WTC11 (cell line): ENCODE measurements around the gene SPAG9. TPM values are rescaled to one million over a fixed set of nuclear protein-coding genes. Genes with fewer than 3 reads are reported as not detected.

Experiments
- ATAC-seq: fragments of 200-7000 bp; cut with Tn5 transposase; 2 replicates; pipeline ENCODE4 v1.10.0; 2021; ENCODE audit warnings: mild to moderate bottlenecking, moderate library complexity
- CTCF ChIA-PET: fragments of 300-600 bp; sonication (Branson Sonifier 250); formaldehyde crosslinking; loops from one replicate; lab custom pipeline; 2021; ENCODE audit warnings: antibody characterized with exemption; lab: Charles Lee
- POLR2A ChIA-PET: fragments of 350-600 bp; sonication (Branson Sonifier 250); formaldehyde crosslinking; loops from one replicate; lab custom pipeline; 2021; ENCODE audit warnings: antibody characterized with exemption; lab: Charles Lee
- DNase-seq: peaks from one replicate; pipeline ENCODE4 v3.0.0; 2021; ENCODE audit warnings: low spot score
- H3K27ac Mint-ChIP-seq: 2 replicates; pipeline ENCODE4 v1.8.0; 2021; ENCODE audit warnings: mixed read lengths
- H3K27me3 Mint-ChIP-seq: 2 replicates; pipeline ENCODE4 v1.8.0; 2021; ENCODE audit warnings: low read depth, mild to moderate bottlenecking, moderate library complexity, mixed read lengths
- H3K36me3 Mint-ChIP-seq: 2 replicates; pipeline ENCODE4 v1.8.0; 2021; ENCODE audit warnings: mixed read lengths
- H3K4me1 Mint-ChIP-seq: 2 replicates; pipeline ENCODE4 v1.8.0; 2022; ENCODE audit warnings: mixed read lengths
- H3K4me3 Mint-ChIP-seq: 2 replicates; pipeline ENCODE4 v1.8.0; 2021; ENCODE audit warnings: mild to moderate bottlenecking, moderate library complexity, mixed read lengths
- H3K9me3 Mint-ChIP-seq: 2 replicates; pipeline ENCODE4 v1.8.0; 2021; ENCODE audit warnings: mixed read lengths
- ARID4B ChIP-seq: sonication (generic); formaldehyde crosslinking; IDR thresholded peaks from 2 replicates; pipeline ENCODE4 v1.8.0; 2023; ENCODE audit warnings: missing genetic modification reagents, mild to moderate bottlenecking, borderline replicate concordance
- CDX4 ChIP-seq: fragments of 250-450 bp; sonication (Bioruptor Pico); IDR thresholded peaks from 2 replicates; pipeline ENCODE4 v1.9.0; 2021; ENCODE audit warnings: moderate library complexity, mild to moderate bottlenecking, inconsistent platforms, borderline replicate concordance
- ESRRA ChIP-seq: sonication (generic); formaldehyde crosslinking; IDR thresholded peaks from 2 replicates; pipeline ENCODE4 v1.8.1; 2022; ENCODE audit warnings: mild to moderate bottlenecking, missing genetic modification reagents, borderline replicate concordance
- FOXJ3 ChIP-seq: sonication (generic); formaldehyde crosslinking; IDR thresholded peaks from 2 replicates; pipeline ENCODE4 v1.9.0; 2021; ENCODE audit warnings: missing genetic modification reagents, mild to moderate bottlenecking, borderline replicate concordance
- HMGA2 ChIP-seq: fragments of 250-450 bp; sonication (Bioruptor Pico); IDR thresholded peaks from 2 replicates; pipeline ENCODE4 v1.4.0; 2021; ENCODE audit warnings: mild to moderate bottlenecking, moderate library complexity
- IRF1 ChIP-seq: sonication (generic); formaldehyde crosslinking; IDR thresholded peaks from 2 replicates; pipeline ENCODE4 v1.8.0; 2023; ENCODE audit warnings: missing genetic modification reagents
- MYBL2 ChIP-seq: sonication (generic); formaldehyde crosslinking; IDR thresholded peaks from 2 replicates; pipeline ENCODE4 v1.8.1; 2023; ENCODE audit warnings: mild to moderate bottlenecking, moderate library complexity, missing genetic modification reagents
- NR2C2 ChIP-seq: sonication (generic); formaldehyde crosslinking; IDR thresholded peaks from 2 replicates; pipeline ENCODE4 v1.8.0; 2022; ENCODE audit warnings: mild to moderate bottlenecking, missing genetic modification reagents
- OVOL2 ChIP-seq: fragments of 250-450 bp; sonication (Bioruptor Pico); IDR thresholded peaks from 2 replicates; pipeline ENCODE4 v1.9.0; 2021; ENCODE audit warnings: mild to moderate bottlenecking, borderline replicate concordance
- RORB ChIP-seq: fragments of 250-450 bp; sonication (Bioruptor Pico); IDR thresholded peaks from 2 replicates; pipeline ENCODE4 v1.9.0; 2021; ENCODE audit warnings: mild to moderate bottlenecking
- SMAD4 ChIP-seq: sonication (generic); formaldehyde crosslinking; IDR thresholded peaks from 2 replicates; pipeline ENCODE4 v1.8.0; 2022; ENCODE audit warnings: mild to moderate bottlenecking, missing genetic modification reagents
- USF1 ChIP-seq: sonication (generic); formaldehyde crosslinking; IDR thresholded peaks from 2 replicates; pipeline ENCODE4 v1.8.0; 2022; ENCODE audit warnings: mild to moderate bottlenecking, missing genetic modification reagents
- ZNF416 ChIP-seq: fragments of 250-450 bp; sonication (Bioruptor Pico); IDR thresholded peaks from 2 replicates; pipeline ENCODE4 v1.9.0; 2021; ENCODE audit warnings: mild to moderate bottlenecking, inconsistent platforms
- ZNF532 ChIP-seq: fragments of 250-450 bp; sonication (Bioruptor Pico); IDR thresholded peaks from 2 replicates; pipeline ENCODE4 v1.9.0; 2021; ENCODE audit warnings: mild to moderate bottlenecking, borderline replicate concordance
- ZSCAN18 ChIP-seq: fragments of 250-450 bp; sonication (Bioruptor Pico); IDR thresholded peaks from 2 replicates; pipeline ENCODE4 v2.1.2; 2022; ENCODE audit warnings: mild to moderate bottlenecking, moderate library complexity
- total RNA-seq: library from RNA; stranded (reverse); gene quantifications from 3 replicates; pipeline ENCODE4 v1.2.3, GENCODE V29; 2021

The SPAG9 gene
- total RNA-seq, 1 experiment from 2014 or later = 51.9 TPM

- no peak for TF ChIP-seq ZNF532 (CRISPR knock-in tag)
Observed at GRCh38 chr17:51078009-51078592, 42.6 kb downstream of the SPAG9 start (continued).

GRCh38 chr17:51076821-51077220 is 43.8 kb downstream of the SPAG9 start:
- TF ChIP-seq NR2C2 (CRISPR knock-in tag) (no peak), MYBL2 (CRISPR knock-in tag) (no peak), CDX4 (CRISPR knock-in tag) (no peak), HMGA2 (no peak), OVOL2 (CRISPR knock-in tag) (no peak), ARID4B (CRISPR knock-in tag) (no peak), RORB (CRISPR knock-in tag) (no peak), SMAD4 (CRISPR knock-in tag) (no peak), ZNF416 (CRISPR knock-in tag) (no peak), USF1 (CRISPR knock-in tag) (no peak)
- Mint-ChIP-seq H3K36me3 (peaks cover 15% of the 10 kb centered on the region), H3K9me3 (no peaks in the 10 kb centered on the region), H3K27me3 (no peaks in the 10 kb centered on the region), H3K4me1 (no peaks in the 10 kb centered on the region), H3K27ac (no peak overlapping the region), H3K4me3 (no peak overlapping the region)
- ChIA-PET POLR2A (no interaction called here), CTCF (no interaction called here)
- ATAC-seq (no peak), DNase-seq (no peak)

- TF ChIP-seq FOXJ3 (CRISPR knock-in tag) (no peak), ESRRA (CRISPR knock-in tag) (no peak), IRF1 (CRISPR knock-in tag) (no peak), ZSCAN18 (CRISPR knock-in tag) (no peak)
- TF ChIP-seq, all 79 proteins: peak for 0
- no peaks in the 10 kb centered on the region for H3K36me3 Mint-ChIP-seq
- POLR2A ChIA-PET = no interaction called here
- H3K27me3 Mint-ChIP-seq = no peaks in the 10 kb centered on the region
- no peak overlapping the region for H3K4me3 Mint-ChIP-seq
- no peaks in the 10 kb centered on the region for H3K9me3 Mint-ChIP-seq
- DNase-seq = no peak
- no peak overlapping the region for H3K27ac Mint-ChIP-seq
- no peaks in the 10 kb centered on the region for H3K4me1 Mint-ChIP-seq
- CTCF ChIA-PET = no interaction called here
- no peak for ATAC-seq
Observed at GRCh38 chr17:51071556-51071955, 49.1 kb downstream of the SPAG9 start.
